Measurements from ENCODE around the gene DCXR. TPM values are rescaled to one million over a fixed set of nuclear protein-coding genes. Genes with fewer than 3 reads are reported as not detected.

DCXR gene
- total and polyA plus RNA-seq, 10 of the 15 experiments (the other 5 are each of a cell fraction or from before 2014, with no cell fraction given), result 12.3 to 139 (median 88.9) TPM

GRCh38 chr17:82065638-82066303, 28.3 kb upstream of the DCXR start, which contains the start of gene DUS1L (continued):
- TF ChIP-seq ZBTB40 (IDR thresholded peaks at IDR 0.05; ENCODE audit: borderline replicate concordance), result peak; percentile 95
- 0 out of 2 replicates have a peak, but pooled peaks have one; percentile 30 for TF ChIP-seq IRF4 (IDR thresholded peaks at IDR 0.05; ENCODE audit: low read depth, low read length)
- peak; percentile 7 to 66; a peak in 2 of 4 replicates for TF ChIP-seq BHLHE40 (IDR thresholded peaks at IDR 0.05; ENCODE audit: borderline replicate concordance in 1 of 2, low read depth in 2 of 2, low read length in 1 of 2)
- TF ChIP-seq RB1 (IDR thresholded peaks at IDR 0.05; ENCODE audit: borderline replicate concordance), result peak; percentile 90; the same call in 1 of the 2 replicates
- peak; percentile 81 for TF ChIP-seq RELA (IDR thresholded peaks at IDR 0.05; ENCODE audit: borderline replicate concordance, partially characterized antibody)
- TF ChIP-seq CEBPB (IDR thresholded peaks at IDR 0.05; ENCODE audit: borderline replicate concordance in 1 of 2, low read depth in 2 of 2, low read length in 2 of 2), result no peak
- TF ChIP-seq SREBF2 (IDR thresholded peaks at IDR 0.05; ENCODE audit: low read length), result peak; percentile 38; the same call in 1 of the 2 replicates
- no peak for TF ChIP-seq NFYB (IDR thresholded peaks at IDR 0.05; ENCODE audit: insufficient read depth, low read depth, low read length)
- TF ChIP-seq BRCA1 (IDR thresholded peaks at IDR 0.05; ENCODE audit: low read depth, low read length), result peak; percentile 7; the same call in 1 of the 2 replicates
- TF ChIP-seq PML (IDR thresholded peaks at IDR 0.05; ENCODE audit: low read length), result no peak
- TF ChIP-seq NRF1 (conservative IDR thresholded peaks at IDR 0.05; ENCODE audit: low read depth, low read length), result no peak
- peak; percentile 81 for TF ChIP-seq ZNF24 (IDR thresholded peaks at IDR 0.05)
- TF ChIP-seq KDM1A (IDR thresholded peaks at IDR 0.05; ENCODE audit: borderline replicate concordance), result no peak
- TF ChIP-seq EGR1 (IDR thresholded peaks at IDR 0.05; ENCODE audit: borderline replicate concordance in 1 of 2, low read depth in 2 of 2, low read length in 2 of 2), result peak; percentile 78 to 86
- 0 out of 2 replicates have a peak, but pooled peaks have one; percentile 57 for TF ChIP-seq TCF3 (IDR thresholded peaks at IDR 0.05; ENCODE audit: borderline replicate concordance, insufficient read depth, low read depth, low read length)
- TF ChIP-seq MLLT1 (IDR thresholded peaks at IDR 0.05), result peak; percentile 98
- no peak for TF ChIP-seq CHD1 (IDR thresholded peaks at IDR 0.05; ENCODE audit: low read depth, low read length)
- TF ChIP-seq, protein P1, sequence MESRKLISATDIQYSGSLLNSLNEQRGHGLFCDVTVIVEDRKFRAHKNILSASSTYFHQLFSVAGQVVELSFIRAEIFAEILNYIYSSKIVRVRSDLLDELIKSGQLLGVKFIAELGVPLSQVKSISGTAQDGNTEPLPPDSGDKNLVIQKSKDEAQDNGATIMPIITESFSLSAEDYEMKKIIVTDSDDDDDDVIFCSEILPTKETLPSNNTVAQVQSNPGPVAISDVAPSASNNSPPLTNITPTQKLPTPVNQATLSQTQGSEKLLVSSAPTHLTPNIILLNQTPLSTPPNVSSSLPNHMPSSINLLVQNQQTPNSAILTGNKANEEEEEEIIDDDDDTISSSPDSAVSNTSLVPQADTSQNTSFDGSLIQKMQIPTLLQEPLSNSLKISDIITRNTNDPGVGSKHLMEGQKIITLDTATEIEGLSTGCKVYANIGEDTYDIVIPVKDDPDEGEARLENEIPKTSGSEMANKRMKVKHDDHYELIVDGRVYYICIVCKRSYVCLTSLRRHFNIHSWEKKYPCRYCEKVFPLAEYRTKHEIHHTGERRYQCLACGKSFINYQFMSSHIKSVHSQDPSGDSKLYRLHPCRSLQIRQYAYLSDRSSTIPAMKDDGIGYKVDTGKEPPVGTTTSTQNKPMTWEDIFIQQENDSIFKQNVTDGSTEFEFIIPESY (IDR thresholded peaks at IDR 0.05), result peak; percentile 47; the same call in 1 of the 2 replicates
- peak; percentile 78; the same call in 1 of the 2 replicates for TF ChIP-seq ZSCAN29 (IDR thresholded peaks at IDR 0.05)
- no peak for TF ChIP-seq ATF7 (IDR thresholded peaks at IDR 0.05; ENCODE audit: low read depth)
- TF ChIP-seq LARP7 (IDR thresholded peaks at IDR 0.05), result peak; percentile 96
- TF ChIP-seq CREB1 (IDR thresholded peaks at IDR 0.05; ENCODE audit: low read depth), result peak; percentile 65
- no peak for TF ChIP-seq MYC (IDR thresholded peaks at IDR 0.05; ENCODE audit: insufficient read depth, insufficient read length, insufficient replicate concordance, low read length, severe bottlenecking)
- no peak for TF ChIP-seq ZNF217 (IDR thresholded peaks at IDR 0.05)
